Lung (tissue), 12 donors: ENCODE measurements around the gene OMA1. TPM values are rescaled to one million over a fixed set of nuclear protein-coding genes. Genes with fewer than 3 reads are reported as not detected.

Experiments used
- ATAC-seq: fragments of 200-7000 bp; cut with Tn5 transposase; one replicate; pipeline ENCODE4 v1.9.1; 2020; ENCODE audit warnings: moderate number of reproducible peaks; ENCODE audit not compliant: insufficient read depth, low FRiP score
- DNase-seq, 3 donors: peaks; one replicate each; pipeline ENCODE4 v3.0.0-alpha.2; 2013 to 2017
- H3K27ac ChIP-seq, 2 donors: one replicate each; pipeline ENCODE4 v1.5.1; 2013; ENCODE audit warnings: mild to moderate bottlenecking in 2 of 2, moderate library complexity in 2 of 2, control low read depth in 1 of 2, inconsistent platforms in 1 of 2, low read depth in 1 of 2, low read length in 1 of 2
- H3K27me3 ChIP-seq, 3 donors: one replicate each; pipeline ENCODE4 v1.5.1; 2013; ENCODE audit warnings: low read length in 2 of 3; ENCODE audit not compliant: control insufficient read depth in 3 of 3, insufficient read depth in 3 of 3
- H3K36me3 ChIP-seq, 4 donors: one replicate each; pipeline ENCODE4 v1.5.1; 2013; ENCODE audit warnings: low read length in 4 of 4, mild to moderate bottlenecking in 1 of 4, moderate library complexity in 1 of 4; ENCODE audit not compliant: control insufficient read depth in 4 of 4, insufficient read depth in 4 of 4
- H3K4me1 ChIP-seq, 5 donors: one replicate each; pipeline ENCODE4 v1.5.1; 2013; ENCODE audit warnings: low read length in 5 of 5, mild to moderate bottlenecking in 2 of 5, moderate library complexity in 1 of 5; ENCODE audit not compliant: control insufficient read depth in 5 of 5, insufficient read depth in 5 of 5
- H3K4me3 ChIP-seq: one replicate; pipeline ENCODE4 v1.5.1; 2013; ENCODE audit warnings: mild to moderate bottlenecking, control low read depth, moderate library complexity
- H3K9ac ChIP-seq, 2 donors: one replicate each; pipeline ENCODE4 v1.5.1; 2013; ENCODE audit warnings: low read length in 2 of 2, control low read depth in 1 of 2; ENCODE audit not compliant: insufficient read depth in 1 of 2
- H3K9me3 ChIP-seq, 4 donors: one replicate each; pipeline ENCODE4 v1.5.1; 2013; ENCODE audit warnings: low read length in 3 of 4, mild to moderate bottlenecking in 1 of 4, moderate library complexity in 1 of 4; ENCODE audit not compliant: control insufficient read depth in 4 of 4, insufficient read depth in 3 of 4
- WGBS, 2 donors: extraction: QIAGEN DNeasy Blood & Tissue Kit; methylation state at CpG; one replicate each; pipeline ENCODE4 v1.1.7; 2013; 5-methylcytosine and 5-hydroxymethylcytosine counted together
- polyA plus RNA-seq, 2 donors: library from polyadenylated mRNA; stranded (reverse); fragments of 200-250 nt; gene quantifications; one replicate each; pipeline ENCODE4 v1.2.1, GENCODE V29; 2013
- total RNA-seq, 2 donors: library from RNA; depleted of rRNA in 1 of 2; stranded (reverse); fragments of >200 nt in 1 of 2; gene quantifications; one replicate each; pipeline ENCODE4 v1.2.1, GENCODE V29; 2014 to 2021
- TF ChIP-seq, protein P1 (sequence below): IDR thresholded peaks from 2 replicates; pipeline ENCODE4 v1.5.1; 2012; ENCODE audit warnings: mild to moderate bottlenecking; ENCODE audit errors: control extremely low read depth, extremely low read depth
- donor health status: control.
- donor health status: control.
- donor health status: Bipolar disorder and iron deficiency.
- donor health status: healthy.
- donor health status: DM: yes; HTN: yes; CAD: no.

The OMA1 gene
- total and polyA plus RNA-seq, 4 donors: 13.2 to 52.1 (median 23.3) TPM

DNA sequence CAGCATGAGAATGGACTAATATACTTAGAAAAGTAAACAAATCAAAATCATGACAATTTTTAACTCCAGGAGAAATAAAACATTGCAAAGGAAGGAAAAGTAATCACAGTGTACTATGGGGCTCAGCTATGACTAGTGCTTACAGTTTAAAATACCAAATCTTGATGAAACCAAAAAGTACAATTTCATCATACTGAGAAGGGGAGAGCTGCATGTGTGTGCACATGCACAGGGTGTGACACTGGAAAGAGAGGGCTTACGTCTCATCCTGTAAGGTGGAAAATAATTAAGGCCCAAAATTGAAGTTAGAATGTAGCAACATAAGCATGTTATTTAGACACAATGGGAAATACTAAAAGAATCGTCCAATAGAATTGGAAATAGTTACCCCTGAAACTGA, 64.6 kb downstream of the OMA1 start:
- H3K4me1 ChIP-seq: no peaks in the 10 kb centered on the region
- no peak for DNase-seq
- H3K9ac ChIP-seq: no peak overlapping the region
- H3K4me3 ChIP-seq: no peak overlapping the region
- H3K27me3 ChIP-seq: no peaks in the 10 kb centered on the region
- ATAC-seq: no peak
- H3K27ac ChIP-seq: no peak overlapping the region
- TF ChIP-seq, protein P1, sequence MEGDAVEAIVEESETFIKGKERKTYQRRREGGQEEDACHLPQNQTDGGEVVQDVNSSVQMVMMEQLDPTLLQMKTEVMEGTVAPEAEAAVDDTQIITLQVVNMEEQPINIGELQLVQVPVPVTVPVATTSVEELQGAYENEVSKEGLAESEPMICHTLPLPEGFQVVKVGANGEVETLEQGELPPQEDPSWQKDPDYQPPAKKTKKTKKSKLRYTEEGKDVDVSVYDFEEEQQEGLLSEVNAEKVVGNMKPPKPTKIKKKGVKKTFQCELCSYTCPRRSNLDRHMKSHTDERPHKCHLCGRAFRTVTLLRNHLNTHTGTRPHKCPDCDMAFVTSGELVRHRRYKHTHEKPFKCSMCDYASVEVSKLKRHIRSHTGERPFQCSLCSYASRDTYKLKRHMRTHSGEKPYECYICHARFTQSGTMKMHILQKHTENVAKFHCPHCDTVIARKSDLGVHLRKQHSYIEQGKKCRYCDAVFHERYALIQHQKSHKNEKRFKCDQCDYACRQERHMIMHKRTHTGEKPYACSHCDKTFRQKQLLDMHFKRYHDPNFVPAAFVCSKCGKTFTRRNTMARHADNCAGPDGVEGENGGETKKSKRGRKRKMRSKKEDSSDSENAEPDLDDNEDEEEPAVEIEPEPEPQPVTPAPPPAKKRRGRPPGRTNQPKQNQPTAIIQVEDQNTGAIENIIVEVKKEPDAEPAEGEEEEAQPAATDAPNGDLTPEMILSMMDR: no peak
- WGBS, 2 donors: 95 to 96% methylated on average over 2 of the region's 2 CpGs
- no peaks in the 10 kb centered on the region for H3K36me3 ChIP-seq
- no peaks in the 10 kb centered on the region for H3K9me3 ChIP-seq

DNA sequence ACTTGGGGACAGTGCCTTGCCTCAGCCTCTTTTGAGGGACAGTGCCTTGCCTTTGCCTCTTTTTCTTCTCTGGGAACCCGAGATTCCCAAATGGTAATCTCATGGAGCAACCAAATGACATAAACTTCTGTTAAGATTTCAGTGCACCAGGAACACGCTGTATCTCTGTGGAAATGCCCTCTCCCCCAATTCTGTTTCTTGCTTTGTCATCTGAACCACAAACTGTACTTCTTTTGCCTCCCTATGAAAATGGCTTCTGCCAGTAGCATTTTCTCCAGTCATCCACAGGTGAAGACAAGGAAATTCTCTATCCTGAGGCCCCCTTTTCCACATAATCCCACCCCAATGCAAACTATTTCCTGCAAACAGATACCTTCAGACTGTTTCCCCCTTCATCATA, 66.3 kb downstream of the OMA1 start:
- 92% methylated on average over 2 of the region's 2 CpGs for WGBS, 2 donors
- Histone ChIP-seq H3K27me3 (no peaks in the 10 kb centered on the region), H3K9ac (no peak overlapping the region), H3K4me3 (no peak overlapping the region), H3K9me3 (no peaks in the 10 kb centered on the region), H3K27ac (no peak overlapping the region), H3K4me1 (no peaks in the 10 kb centered on the region), H3K36me3 (no peaks in the 10 kb centered on the region)
- ATAC-seq: no peak
- DNase-seq: no peak
- TF ChIP-seq, protein P1: no peak

DNA sequence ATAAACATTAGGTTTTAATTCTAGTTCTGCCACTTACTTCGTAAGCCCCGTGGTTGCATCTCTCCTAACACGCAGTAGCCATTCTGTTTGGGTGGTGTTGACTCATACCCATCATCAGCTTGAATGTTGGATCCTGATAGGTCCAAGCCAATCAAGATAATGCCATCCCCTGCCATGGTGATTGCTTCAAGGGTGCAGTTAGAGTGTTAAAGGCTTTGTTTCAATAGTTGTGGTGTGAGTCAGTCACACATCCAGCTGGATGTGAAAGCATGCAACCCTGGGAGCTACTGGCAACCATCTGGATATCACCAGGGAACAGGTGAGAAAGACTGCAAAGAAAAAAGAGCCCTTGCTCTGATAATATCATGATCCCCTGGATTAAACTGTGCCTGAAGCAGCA, 69.1 kb downstream of the OMA1 start:
- H3K9me3 ChIP-seq: no peaks in the 10 kb centered on the region
- H3K4me3 ChIP-seq: no peak overlapping the region
- no peak overlapping the region for H3K9ac ChIP-seq
- TF ChIP-seq, protein P1: no peak
- no peak overlapping the region for H3K27ac ChIP-seq
- H3K27me3 ChIP-seq: no peaks in the 10 kb centered on the region
- no peak for ATAC-seq
- H3K4me1 ChIP-seq: no peaks in the 10 kb centered on the region
- no peak for DNase-seq
- 95 to 96% methylated on average over 3 of the region's 3 CpGs for WGBS, 2 donors
- H3K36me3 ChIP-seq: no peaks in the 10 kb centered on the region

DNA sequence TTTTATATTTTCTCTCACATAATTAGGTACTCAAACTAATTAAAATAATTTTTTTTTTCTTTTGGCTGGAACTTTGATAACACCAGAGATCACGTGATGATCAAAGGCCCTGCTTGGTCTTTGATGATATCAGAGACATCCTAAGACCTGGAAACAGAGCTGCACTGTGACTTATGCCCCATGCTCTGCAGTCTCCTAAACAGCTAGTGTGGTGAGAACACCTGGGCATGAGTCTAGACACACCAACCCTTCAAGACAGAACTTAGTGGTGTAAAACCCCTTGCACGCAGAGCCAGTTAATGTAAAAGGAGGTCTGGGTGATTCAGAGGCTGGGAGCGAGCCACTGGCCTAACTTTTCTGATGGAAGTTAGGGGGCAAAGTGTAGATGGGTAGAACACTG, 70.3 kb downstream of the OMA1 start:
- no peak overlapping the region for H3K27ac ChIP-seq
- H3K27me3 ChIP-seq: no peaks in the 10 kb centered on the region
- no peaks in the 10 kb centered on the region for H3K36me3 ChIP-seq
- no peak for ATAC-seq
- H3K4me1 ChIP-seq: no peaks in the 10 kb centered on the region
- no peak overlapping the region for H3K9ac ChIP-seq
- H3K9me3 ChIP-seq: no peaks in the 10 kb centered on the region
- H3K4me3 ChIP-seq: no peak overlapping the region
- 93% methylated on average over 3 of the region's 3 CpGs for WGBS, 2 donors
- TF ChIP-seq, protein P1: no peak
- no peak for DNase-seq
